CD8-positive, alpha-beta memory T cell (primary cell): ENCODE data around the gene ERC2. TPM values are rescaled to one million over a fixed set of nuclear protein-coding genes. Genes with fewer than 3 reads are reported as not detected.

Experiments
- CTCF ChIA-PET: fragments of 350-600 bp; sonication (Branson Sonifier 250); formaldehyde crosslinking; loops from one replicate; lab custom pipeline; 2021; ENCODE audit warnings: antibody characterized with exemption; lab: Charles Lee
- POLR2A ChIA-PET: fragments of 350-600 bp; sonication (Branson Sonifier 250); formaldehyde crosslinking; loops from one replicate; lab custom pipeline; 2021; ENCODE audit warnings: antibody characterized with exemption; lab: Charles Lee
- DNase-seq, 5 donors: peaks; one replicate each; pipeline versions ENCODE4 v3.0.0 to v3.0.0-alpha.2; 2020 to 2022; ENCODE audit warnings: mixed read lengths in 1 of 5
- H3K27ac ChIP-seq: one replicate; pipeline ENCODE4 v1.7.0; 2013; ENCODE audit warnings: low read depth, mild to moderate bottlenecking, low read length, moderate library complexity
- H3K27me3 ChIP-seq: 2 replicates; pipeline ENCODE4 v1.7.0; 2013; ENCODE audit warnings: low read length, mild to moderate bottlenecking; ENCODE audit not compliant: insufficient read depth, poor library complexity, severe bottlenecking
- H3K36me3 ChIP-seq: 2 replicates; pipeline ENCODE4 v1.7.0; 2013; ENCODE audit warnings: mild to moderate bottlenecking, low read length, moderate library complexity; ENCODE audit not compliant: insufficient read depth
- H3K4me1 ChIP-seq: 2 replicates; pipeline ENCODE4 v1.7.0; 2013; ENCODE audit warnings: mild to moderate bottlenecking, low read length, moderate library complexity; ENCODE audit not compliant: insufficient read depth
- H3K4me3 ChIP-seq: 2 replicates; pipeline ENCODE4 v1.7.0; 2013; ENCODE audit warnings: mild to moderate bottlenecking, low read length
- H3K9me3 ChIP-seq: 2 replicates; pipeline ENCODE4 v1.7.0; 2013; ENCODE audit warnings: mild to moderate bottlenecking, low read length
- H3K27ac Mint-ChIP-seq, 8 donors: one replicate each; pipeline ENCODE4 v1.8.0; 2020 to 2021; ENCODE audit warnings: mixed read lengths in 8 of 8, mild to moderate bottlenecking in 6 of 8, inconsistent platforms in 3 of 8, moderate library complexity in 3 of 8
- H3K27me3 Mint-ChIP-seq, 2 donors: one replicate each; pipeline ENCODE4 v1.8.0; 2020 to 2021; ENCODE audit warnings: mixed read lengths in 2 of 2, mild to moderate bottlenecking in 1 of 2, moderate library complexity in 1 of 2
- H3K36me3 Mint-ChIP-seq, 3 donors: one replicate each; pipeline ENCODE4 v1.8.0; 2020 to 2021; ENCODE audit warnings: mixed read lengths in 3 of 3, inconsistent platforms in 1 of 3, mild to moderate bottlenecking in 1 of 3
- H3K4me1 Mint-ChIP-seq, 3 donors: one replicate each; pipeline ENCODE4 v1.8.0; 2020 to 2021; ENCODE audit warnings: mixed read lengths in 3 of 3, inconsistent platforms in 1 of 3, mild to moderate bottlenecking in 1 of 3
- H3K4me3 Mint-ChIP-seq, 7 donors: one replicate each; pipeline ENCODE4 v1.8.0; 2020 to 2021; ENCODE audit warnings: mixed read lengths in 7 of 7, mild to moderate bottlenecking in 6 of 7, moderate library complexity in 4 of 7, inconsistent platforms in 2 of 7
- H3K9me3 Mint-ChIP-seq, 5 donors: one replicate each; pipeline ENCODE4 v1.8.0; 2020 to 2022; ENCODE audit warnings: mixed read lengths in 5 of 5, mild to moderate bottlenecking in 3 of 5, moderate library complexity in 2 of 5, inconsistent platforms in 1 of 5
- polyA plus RNA-seq: library from polyadenylated mRNA; unstranded; fragments of 300-500 nt; fragmentation: Illumina TruSeq; gene quantifications from one replicate; pipeline ENCODE4 v1.2.3, GENCODE V29; 2021
- total RNA-seq, 2 experiments: library from RNA; stranded (reverse); gene quantifications; one replicate each; pipeline ENCODE4 v1.2.3, GENCODE V29; 2021

ERC2 gene
- total and polyA plus RNA-seq, 3 experiments from 2014 or later, result not detected

GRCh38 chr3:56424336-56424735 is 43.9 kb downstream of the ERC2 start:
- Histone ChIP-seq H3K9me3 (no peaks in the 10 kb centered on the region), H3K36me3 (no peaks in the 10 kb centered on the region), H3K27me3 (no peaks in the 10 kb centered on the region), H3K4me1 (no peaks in the 10 kb centered on the region), H3K27ac (no peak overlapping the region), H3K4me3 (no peak overlapping the region)
- H3K27ac Mint-ChIP-seq, result no peak overlapping the region
- peaks cover 13 to 29% of the 10 kb centered on the region in 2 donors for H3K27me3 Mint-ChIP-seq
- ChIA-PET CTCF (no interaction called here), POLR2A (no interaction called here)
- H3K9me3 Mint-ChIP-seq, result peaks cover 0 to 9% (median 2%) of the 10 kb centered on the region in 5 donors
- no peak for DNase-seq
- no peaks in the 10 kb centered on the region for H3K4me1 Mint-ChIP-seq
- no peak overlapping the region for H3K4me3 Mint-ChIP-seq
- H3K36me3 Mint-ChIP-seq, result no peaks in the 10 kb centered on the region

- ChIA-PET CTCF (no interaction called here), POLR2A (no interaction called here)
- Mint-ChIP-seq H3K36me3 (no peaks in the 10 kb centered on the region), H3K9me3 (peaks cover 0 to 9% (median 2%) of the 10 kb centered on the region in 5 donors), H3K27ac (no peak overlapping the region), H3K4me3 (no peak overlapping the region), H3K4me1 (no peaks in the 10 kb centered on the region), H3K27me3 (peaks cover 13 to 29% of the 10 kb centered on the region in 2 donors)
- H3K36me3 ChIP-seq, result no peaks in the 10 kb centered on the region
- no peak overlapping the region for H3K27ac ChIP-seq
- no peaks in the 10 kb centered on the region for H3K4me1 ChIP-seq
- H3K27me3 ChIP-seq, result no peaks in the 10 kb centered on the region
- H3K9me3 ChIP-seq, result no peaks in the 10 kb centered on the region
- no peak overlapping the region for H3K4me3 ChIP-seq
- DNase-seq, result no peak
These were observed 44.6 kb downstream of the ERC2 start for GRCh38 chr3:56423661-56424099.

DNA sequence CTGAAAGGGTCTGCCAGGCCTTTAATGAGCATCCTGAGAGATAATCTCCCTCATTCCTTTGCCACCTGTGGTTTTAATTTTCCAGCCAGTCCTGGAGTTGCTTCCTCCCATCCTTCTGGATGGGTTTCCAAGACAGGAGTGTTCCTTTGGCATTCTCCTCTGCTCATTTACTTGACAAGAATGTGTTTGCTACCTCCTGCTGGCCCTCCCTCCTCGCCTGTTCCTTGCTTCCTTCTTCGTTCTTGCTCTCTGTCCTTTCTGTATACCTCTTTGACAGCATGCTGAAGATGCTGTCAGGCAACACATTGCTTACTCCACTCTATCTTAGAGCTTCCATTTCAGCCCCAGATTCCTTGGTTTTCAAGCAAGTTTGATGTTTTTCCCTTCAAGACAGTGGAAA is 46.0 kb downstream of the ERC2 start:
- H3K9me3 Mint-ChIP-seq, result peaks cover 0 to 9% (median under 1%) of the 10 kb centered on the region in 5 donors
- peaks cover 10 to 24% of the 10 kb centered on the region in 2 donors for H3K27me3 Mint-ChIP-seq
- no peak overlapping the region for H3K4me3 Mint-ChIP-seq
- H3K27ac ChIP-seq, result no peak overlapping the region
- no peak overlapping the region for H3K4me3 ChIP-seq
- H3K27me3 ChIP-seq, result no peaks in the 10 kb centered on the region
- no peak overlapping the region for H3K27ac Mint-ChIP-seq
- CTCF ChIA-PET, result no interaction called here
- POLR2A ChIA-PET, result no interaction called here
- H3K36me3 Mint-ChIP-seq, result no peaks in the 10 kb centered on the region
- no peaks in the 10 kb centered on the region for H3K4me1 ChIP-seq
- H3K36me3 ChIP-seq, result no peaks in the 10 kb centered on the region
- no peaks in the 10 kb centered on the region for H3K4me1 Mint-ChIP-seq
- H3K9me3 ChIP-seq, result no peaks in the 10 kb centered on the region
- no peak for DNase-seq

DNA sequence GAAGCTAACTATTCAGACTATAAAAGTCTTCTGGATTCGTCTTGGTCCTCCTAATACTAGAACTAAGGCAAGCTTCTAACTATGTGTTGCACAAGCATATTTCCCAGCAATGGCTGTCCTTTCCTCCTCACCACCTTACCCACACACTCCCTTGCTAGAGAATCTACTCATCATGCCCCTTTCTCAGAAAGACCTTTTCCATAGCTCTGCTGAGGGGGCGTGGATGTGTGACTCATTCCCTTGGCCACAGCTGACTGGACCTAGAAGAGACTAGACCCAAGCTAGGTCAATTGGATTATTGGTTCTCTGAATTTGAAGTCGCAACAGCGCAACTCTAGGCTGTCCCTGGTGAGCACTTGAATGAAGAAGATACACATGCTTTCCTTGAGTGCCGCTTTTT is 47.1 kb downstream of the ERC2 start:
- H3K27me3 Mint-ChIP-seq, result peaks cover 9 to 20% of the 10 kb centered on the region in 2 donors
- peaks cover 0 to 7% (median 0%) of the 10 kb centered on the region in 5 donors for H3K9me3 Mint-ChIP-seq
- H3K27ac Mint-ChIP-seq, result no peak overlapping the region
- no peak overlapping the region for H3K4me3 ChIP-seq
- H3K4me3 Mint-ChIP-seq, result no peak overlapping the region
- H3K4me1 Mint-ChIP-seq, result no peaks in the 10 kb centered on the region
- no peak for DNase-seq
- ChIA-PET CTCF (no interaction called here), POLR2A (no interaction called here)
- no peaks in the 10 kb centered on the region for H3K4me1 ChIP-seq
- no peaks in the 10 kb centered on the region for H3K27me3 ChIP-seq
- no peaks in the 10 kb centered on the region for H3K9me3 ChIP-seq
- H3K27ac ChIP-seq, result no peak overlapping the region
- no peaks in the 10 kb centered on the region for H3K36me3 ChIP-seq
- no peaks in the 10 kb centered on the region for H3K36me3 Mint-ChIP-seq

GRCh38 chr3:56415652-56416051 is 52.6 kb downstream of the ERC2 start:
- ChIA-PET POLR2A (no interaction called here), CTCF (no interaction called here)
- no peak overlapping the region for H3K27ac ChIP-seq
- H3K4me3 ChIP-seq, result no peak overlapping the region
- no peaks in the 10 kb centered on the region for H3K4me1 ChIP-seq
- no peak for DNase-seq
- H3K36me3 ChIP-seq, result no peaks in the 10 kb centered on the region
- Mint-ChIP-seq H3K4me1 (no peaks in the 10 kb centered on the region), H3K27me3 (peaks cover 4 to 13% of the 10 kb centered on the region in 2 donors), H3K27ac (no peak overlapping the region), H3K4me3 (no peak overlapping the region), H3K36me3 (no peaks in the 10 kb centered on the region), H3K9me3 (peaks cover 0 to 2% (median 0%) of the 10 kb centered on the region in 5 donors)
- H3K27me3 ChIP-seq, result no peaks in the 10 kb centered on the region
- H3K9me3 ChIP-seq, result no peaks in the 10 kb centered on the region

GRCh38 chr3:56413911-56414310 is 54.4 kb downstream of the ERC2 start:
- CTCF ChIA-PET, result no interaction called here
- Mint-ChIP-seq H3K4me1 (no peaks in the 10 kb centered on the region), H3K36me3 (no peaks in the 10 kb centered on the region), H3K27me3 (peaks cover 4 to 13% of the 10 kb centered on the region in 2 donors), H3K4me3 (no peak overlapping the region), H3K9me3 (peaks cover 0 to 2% (median 0%) of the 10 kb centered on the region in 5 donors), H3K27ac (no peak overlapping the region)
- H3K27ac ChIP-seq, result no peak overlapping the region
- no peak overlapping the region for H3K4me3 ChIP-seq
- H3K36me3 ChIP-seq, result no peaks in the 10 kb centered on the region
- H3K27me3 ChIP-seq, result no peaks in the 10 kb centered on the region
- POLR2A ChIA-PET, result no interaction called here
- no peak for DNase-seq
- H3K4me1 ChIP-seq, result no peaks in the 10 kb centered on the region
- H3K9me3 ChIP-seq, result no peaks in the 10 kb centered on the region

- H3K36me3 Mint-ChIP-seq, result no peaks in the 10 kb centered on the region
- ChIA-PET CTCF (interaction anchor here (1.1 kb wide), 1 partner anchor 9 kb away, joined by 3 read pairs; no protein-coding TSS in a partner anchor), POLR2A (no interaction called here)
- Histone ChIP-seq H3K27ac (no peak overlapping the region), H3K4me1 (no peaks in the 10 kb centered on the region), H3K9me3 (no peaks in the 10 kb centered on the region), H3K4me3 (no peak overlapping the region), H3K36me3 (no peaks in the 10 kb centered on the region), H3K27me3 (no peaks in the 10 kb centered on the region)
- peaks cover 4 to 23% of the 10 kb centered on the region in 2 donors for H3K27me3 Mint-ChIP-seq
- H3K4me1 Mint-ChIP-seq, result no peaks in the 10 kb centered on the region
- H3K9me3 Mint-ChIP-seq, result peaks cover 0 to 2% (median 0%) of the 10 kb centered on the region in 5 donors
- H3K27ac Mint-ChIP-seq, result no peak overlapping the region
- DNase-seq, result no peak
- no peak overlapping the region for H3K4me3 Mint-ChIP-seq
These were observed 57.1 kb downstream of the ERC2 start for GRCh38 chr3:56411166-56411565.

DNA sequence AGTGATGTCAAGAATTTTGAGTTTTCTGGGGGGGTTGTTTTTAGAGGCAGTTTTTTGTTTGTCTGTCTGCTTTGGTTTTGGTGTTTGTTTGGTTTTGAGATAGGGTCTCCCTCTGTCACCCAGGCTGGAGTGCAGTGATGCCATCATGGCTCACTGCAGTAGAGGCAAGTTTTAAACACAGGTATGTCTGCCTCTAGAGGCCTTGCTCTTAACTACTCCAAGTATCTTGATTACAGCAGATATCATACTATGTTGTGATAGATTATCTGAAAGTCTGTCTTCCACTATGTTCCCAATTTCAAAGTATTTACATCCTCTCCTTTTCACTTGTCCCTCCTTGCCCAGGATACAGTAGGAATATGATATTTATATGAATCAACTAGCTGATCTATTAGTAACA is 57.7 kb downstream of the ERC2 start:
- Histone ChIP-seq H3K4me3 (no peak overlapping the region), H3K36me3 (no peaks in the 10 kb centered on the region), H3K4me1 (no peaks in the 10 kb centered on the region), H3K27ac (no peak overlapping the region), H3K27me3 (no peaks in the 10 kb centered on the region), H3K9me3 (no peaks in the 10 kb centered on the region)
- Mint-ChIP-seq H3K4me1 (no peaks in the 10 kb centered on the region), H3K27me3 (peaks cover 4 to 22% of the 10 kb centered on the region in 2 donors), H3K9me3 (peaks cover 0 to 2% (median 0%) of the 10 kb centered on the region in 5 donors), H3K36me3 (no peaks in the 10 kb centered on the region), H3K27ac (no peak overlapping the region), H3K4me3 (no peak overlapping the region)
- DNase-seq, result no peak
- ChIA-PET CTCF (interaction anchor here (1.1 kb wide), 1 partner anchor 8 kb away, joined by 3 read pairs; no protein-coding TSS in a partner anchor), POLR2A (no interaction called here)
